Testis (tissue), 2 donors: ENCODE measurements around the gene OSBPL5.

ENCODE experiments used
- POLR2A ChIP-seq: fragments of 450-650 bp; IDR thresholded peaks from one replicate; pipeline ENCODE4 v1.6.1; 2017; ENCODE audit warnings: antibody characterized with exemption, mild to moderate bottlenecking, moderate library complexity
- TF ChIP-seq, protein P1 (sequence below), 3 experiments: fragments of 450-650 bp in 2 of 3; fragments of 200-600 bp in 1 of 3; sonication (generic) in 1 of 3; IDR thresholded peaks; one replicate each; pipeline ENCODE4 v1.5.1; 2016 to 2019; ENCODE audit warnings: antibody characterized with exemption in 3 of 3, mild to moderate bottlenecking in 2 of 3, moderate library complexity in 1 of 3

DNA sequence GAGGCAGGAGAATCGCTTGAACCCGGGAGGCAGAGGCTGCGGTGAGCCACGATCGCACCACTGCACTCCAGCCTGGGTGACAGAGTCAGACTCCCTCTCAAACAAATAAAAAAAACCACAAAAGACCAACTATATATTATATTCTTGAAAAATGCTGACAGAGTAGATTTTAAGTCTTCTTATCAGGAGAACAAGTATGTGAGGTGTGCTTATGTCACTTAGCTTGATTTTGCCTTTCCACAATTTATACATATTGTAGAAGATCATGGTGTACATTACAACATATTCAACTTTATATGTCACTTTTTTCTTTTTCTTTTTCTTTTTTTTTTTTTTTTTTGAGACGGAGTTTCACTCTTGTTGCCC is 83.7 kb downstream of the OSBPL5 start:
- TF ChIP-seq, protein P1, sequence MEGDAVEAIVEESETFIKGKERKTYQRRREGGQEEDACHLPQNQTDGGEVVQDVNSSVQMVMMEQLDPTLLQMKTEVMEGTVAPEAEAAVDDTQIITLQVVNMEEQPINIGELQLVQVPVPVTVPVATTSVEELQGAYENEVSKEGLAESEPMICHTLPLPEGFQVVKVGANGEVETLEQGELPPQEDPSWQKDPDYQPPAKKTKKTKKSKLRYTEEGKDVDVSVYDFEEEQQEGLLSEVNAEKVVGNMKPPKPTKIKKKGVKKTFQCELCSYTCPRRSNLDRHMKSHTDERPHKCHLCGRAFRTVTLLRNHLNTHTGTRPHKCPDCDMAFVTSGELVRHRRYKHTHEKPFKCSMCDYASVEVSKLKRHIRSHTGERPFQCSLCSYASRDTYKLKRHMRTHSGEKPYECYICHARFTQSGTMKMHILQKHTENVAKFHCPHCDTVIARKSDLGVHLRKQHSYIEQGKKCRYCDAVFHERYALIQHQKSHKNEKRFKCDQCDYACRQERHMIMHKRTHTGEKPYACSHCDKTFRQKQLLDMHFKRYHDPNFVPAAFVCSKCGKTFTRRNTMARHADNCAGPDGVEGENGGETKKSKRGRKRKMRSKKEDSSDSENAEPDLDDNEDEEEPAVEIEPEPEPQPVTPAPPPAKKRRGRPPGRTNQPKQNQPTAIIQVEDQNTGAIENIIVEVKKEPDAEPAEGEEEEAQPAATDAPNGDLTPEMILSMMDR (IDR thresholded peaks at IDR 0.05), result no peak
- no peak for TF ChIP-seq POLR2A
